ENCODE measurements around the gene GGT7.
A peak's percentile ranks its signal among the peaks of the same experiment; 100 is the strongest.

The GGT7 gene

DNA sequence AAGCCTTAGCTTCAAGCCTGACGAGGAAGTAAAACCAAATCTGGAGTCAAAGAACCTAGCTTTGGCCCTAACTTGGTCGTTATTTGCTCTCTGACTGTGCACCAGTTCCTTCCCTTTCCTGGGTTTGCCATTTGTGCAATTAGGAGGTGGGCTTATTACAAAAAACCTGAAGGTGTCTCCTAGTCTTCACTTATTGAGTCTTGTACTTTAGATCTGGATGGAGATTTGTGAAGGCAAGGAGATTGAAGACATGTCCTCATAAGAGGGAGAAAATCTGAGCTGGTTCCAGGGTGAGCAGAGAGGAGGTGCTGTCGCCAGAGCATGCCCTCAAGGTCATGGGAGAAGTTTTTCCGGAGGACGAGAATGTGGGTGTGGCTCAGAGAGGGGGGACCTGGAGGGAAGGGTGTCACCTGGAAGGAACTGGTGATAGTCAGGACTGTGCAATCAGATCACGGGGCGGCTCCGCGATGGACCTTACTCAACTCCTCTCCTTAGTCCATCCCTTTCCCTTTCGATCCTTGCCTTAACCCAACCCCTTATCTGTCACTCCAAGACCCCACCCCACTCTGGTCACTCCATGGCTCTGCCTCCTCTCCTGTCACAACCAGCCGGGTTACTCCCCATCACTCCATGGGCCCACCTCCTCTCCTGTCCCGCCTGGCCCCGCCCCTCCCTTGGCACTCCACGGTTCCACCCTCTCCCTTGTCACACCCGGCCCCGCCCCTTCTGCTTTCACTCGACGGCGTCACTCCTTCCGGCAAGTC, 3.2 kb upstream of the GGT7 start (continued):
- TF ChIP-seq ZNF843 (tag by site-specific recombination; IDR thresholded peaks at IDR 0.05) (no peak), ZNF521 (tag by site-specific recombination; IDR thresholded peaks at IDR 0.05) (no peak), ZNF239 (tag by site-specific recombination; IDR thresholded peaks at IDR 0.05) (no peak)
- TF ChIP-seq, protein P1, sequence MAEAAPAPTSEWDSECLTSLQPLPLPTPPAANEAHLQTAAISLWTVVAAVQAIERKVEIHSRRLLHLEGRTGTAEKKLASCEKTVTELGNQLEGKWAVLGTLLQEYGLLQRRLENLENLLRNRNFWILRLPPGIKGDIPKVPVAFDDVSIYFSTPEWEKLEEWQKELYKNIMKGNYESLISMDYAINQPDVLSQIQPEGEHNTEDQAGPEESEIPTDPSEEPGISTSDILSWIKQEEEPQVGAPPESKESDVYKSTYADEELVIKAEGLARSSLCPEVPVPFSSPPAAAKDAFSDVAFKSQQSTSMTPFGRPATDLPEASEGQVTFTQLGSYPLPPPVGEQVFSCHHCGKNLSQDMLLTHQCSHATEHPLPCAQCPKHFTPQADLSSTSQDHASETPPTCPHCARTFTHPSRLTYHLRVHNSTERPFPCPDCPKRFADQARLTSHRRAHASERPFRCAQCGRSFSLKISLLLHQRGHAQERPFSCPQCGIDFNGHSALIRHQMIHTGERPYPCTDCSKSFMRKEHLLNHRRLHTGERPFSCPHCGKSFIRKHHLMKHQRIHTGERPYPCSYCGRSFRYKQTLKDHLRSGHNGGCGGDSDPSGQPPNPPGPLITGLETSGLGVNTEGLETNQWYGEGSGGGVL (tag by site-specific recombination; IDR thresholded peaks at IDR 0.05): peak; percentile 45

DNA sequence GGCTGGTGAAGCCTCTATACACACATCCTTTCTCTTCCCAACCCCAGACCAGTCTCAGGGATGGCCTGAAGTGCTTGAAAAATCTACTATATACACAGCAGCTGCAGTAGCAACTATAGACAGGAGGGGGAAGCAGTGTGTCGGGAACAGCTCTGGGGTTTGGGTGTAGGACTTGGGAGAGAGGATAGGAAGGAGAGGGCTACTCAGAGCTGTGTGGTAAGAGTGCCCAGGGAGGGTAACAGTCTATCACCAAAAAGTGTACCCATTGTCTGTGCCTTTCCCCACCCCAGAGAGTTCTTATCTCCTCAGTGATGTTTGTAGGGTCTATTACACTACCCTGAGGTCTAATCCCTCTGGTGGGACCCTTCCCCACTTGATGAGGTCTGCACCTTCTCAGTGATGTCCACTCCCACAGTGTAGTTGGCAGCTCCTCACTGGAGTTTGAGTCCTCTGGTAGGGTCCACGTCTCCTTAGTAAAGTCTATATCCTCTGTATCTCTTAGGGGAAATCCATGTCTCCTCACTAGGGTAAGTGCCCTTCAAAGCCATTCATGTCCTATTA, 1.5 kb upstream of the GGT7 start:
- Histone ChIP-seq H3K9me3 (ENCODE audit: control insufficient read depth, insufficient read depth, low read depth, low read length) (no peaks in the 10 kb centered on the region), H3K4me1 (ENCODE audit: control insufficient read depth, insufficient read depth, low read length) (peaks cover 3% of the 10 kb centered on the region; the same call in 1 of the 2 replicates), H3K27ac (ENCODE audit: extremely low read depth, low read depth, low read length) (no peak overlapping the region), H3K36me3 (ENCODE audit: control insufficient read depth in 2 of 2, insufficient read depth in 1 of 2, low read length in 2 of 2) (peaks cover 0 to 8% of the 10 kb centered on the region in 2 experiments; a peak in 1 of 3 replicates), H3K4me3 (ENCODE audit: low read depth, low read length) (no peak overlapping the region)
- POLR2A ChIA-PET: interaction anchor here (1.1 to 1.3 kb wide), 2 partner anchors 81 to 220 kb away, joined by 3 to 8 read pairs; partner anchors contain the start of genes GSS and MYH7B
- CTCF ChIA-PET: interaction anchor here (0.5 to 4.4 kb wide), 31 partner anchors 10 to 435 kb away, joined by 3 to 40 read pairs (median 4); partner anchors contain the start of genes GSS and MYH7B
- TF ChIP-seq, protein P2, sequence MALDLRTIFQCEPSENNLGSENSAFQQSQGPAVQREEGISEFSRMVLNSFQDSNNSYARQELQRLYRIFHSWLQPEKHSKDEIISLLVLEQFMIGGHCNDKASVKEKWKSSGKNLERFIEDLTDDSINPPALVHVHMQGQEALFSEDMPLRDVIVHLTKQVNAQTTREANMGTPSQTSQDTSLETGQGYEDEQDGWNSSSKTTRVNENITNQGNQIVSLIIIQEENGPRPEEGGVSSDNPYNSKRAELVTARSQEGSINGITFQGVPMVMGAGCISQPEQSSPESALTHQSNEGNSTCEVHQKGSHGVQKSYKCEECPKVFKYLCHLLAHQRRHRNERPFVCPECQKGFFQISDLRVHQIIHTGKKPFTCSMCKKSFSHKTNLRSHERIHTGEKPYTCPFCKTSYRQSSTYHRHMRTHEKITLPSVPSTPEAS (tag by site-specific recombination; IDR thresholded peaks at IDR 0.05): no peak
- TF ChIP-seq, protein P3, sequence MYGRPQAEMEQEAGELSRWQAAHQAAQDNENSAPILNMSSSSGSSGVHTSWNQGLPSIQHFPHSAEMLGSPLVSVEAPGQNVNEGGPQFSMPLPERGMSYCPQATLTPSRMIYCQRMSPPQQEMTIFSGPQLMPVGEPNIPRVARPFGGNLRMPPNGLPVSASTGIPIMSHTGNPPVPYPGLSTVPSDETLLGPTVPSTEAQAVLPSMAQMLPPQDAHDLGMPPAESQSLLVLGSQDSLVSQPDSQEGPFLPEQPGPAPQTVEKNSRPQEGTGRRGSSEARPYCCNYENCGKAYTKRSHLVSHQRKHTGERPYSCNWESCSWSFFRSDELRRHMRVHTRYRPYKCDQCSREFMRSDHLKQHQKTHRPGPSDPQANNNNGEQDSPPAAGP (tag by site-specific recombination; IDR thresholded peaks at IDR 0.05): no peak
- peak; percentile 75; the same call in 1 of the 2 replicates for TF ChIP-seq ZNF2 (tag by site-specific recombination; IDR thresholded peaks at IDR 0.05)
- TF ChIP-seq FEZF1 (tag by site-specific recombination; IDR thresholded peaks at IDR 0.05): no peak
- no peak for TF ChIP-seq ZNF660 (tag by site-specific recombination; IDR thresholded peaks at IDR 0.05)
- no peak for TF ChIP-seq ZNF23 (tag by site-specific recombination; IDR thresholded peaks at IDR 0.05; ENCODE audit: borderline replicate concordance)
- peak; percentile 42; the same call in 1 of the 2 replicates for TF ChIP-seq ZBTB17 (tag by site-specific recombination; IDR thresholded peaks at IDR 0.05)
- TF ChIP-seq, protein P4, sequence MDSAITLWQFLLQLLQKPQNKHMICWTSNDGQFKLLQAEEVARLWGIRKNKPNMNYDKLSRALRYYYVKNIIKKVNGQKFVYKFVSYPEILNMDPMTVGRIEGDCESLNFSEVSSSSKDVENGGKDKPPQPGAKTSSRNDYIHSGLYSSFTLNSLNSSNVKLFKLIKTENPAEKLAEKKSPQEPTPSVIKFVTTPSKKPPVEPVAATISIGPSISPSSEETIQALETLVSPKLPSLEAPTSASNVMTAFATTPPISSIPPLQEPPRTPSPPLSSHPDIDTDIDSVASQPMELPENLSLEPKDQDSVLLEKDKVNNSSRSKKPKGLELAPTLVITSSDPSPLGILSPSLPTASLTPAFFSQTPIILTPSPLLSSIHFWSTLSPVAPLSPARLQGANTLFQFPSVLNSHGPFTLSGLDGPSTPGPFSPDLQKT (IDR thresholded peaks at IDR 0.05; ENCODE audit: borderline replicate concordance, low read depth, low read length): no peak
- no peak for TF ChIP-seq ZNF629 (tag by site-specific recombination; IDR thresholded peaks at IDR 0.05)
- TF ChIP-seq GFI1B (tag by site-specific recombination; IDR thresholded peaks at IDR 0.05): no peak
- no peak for TF ChIP-seq ZNF548 (tag by site-specific recombination; IDR thresholded peaks at IDR 0.05)
- TF ChIP-seq ZNF311 (tag by site-specific recombination; IDR thresholded peaks at IDR 0.05; ENCODE audit: borderline replicate concordance): no peak
- TF ChIP-seq, protein P5, sequence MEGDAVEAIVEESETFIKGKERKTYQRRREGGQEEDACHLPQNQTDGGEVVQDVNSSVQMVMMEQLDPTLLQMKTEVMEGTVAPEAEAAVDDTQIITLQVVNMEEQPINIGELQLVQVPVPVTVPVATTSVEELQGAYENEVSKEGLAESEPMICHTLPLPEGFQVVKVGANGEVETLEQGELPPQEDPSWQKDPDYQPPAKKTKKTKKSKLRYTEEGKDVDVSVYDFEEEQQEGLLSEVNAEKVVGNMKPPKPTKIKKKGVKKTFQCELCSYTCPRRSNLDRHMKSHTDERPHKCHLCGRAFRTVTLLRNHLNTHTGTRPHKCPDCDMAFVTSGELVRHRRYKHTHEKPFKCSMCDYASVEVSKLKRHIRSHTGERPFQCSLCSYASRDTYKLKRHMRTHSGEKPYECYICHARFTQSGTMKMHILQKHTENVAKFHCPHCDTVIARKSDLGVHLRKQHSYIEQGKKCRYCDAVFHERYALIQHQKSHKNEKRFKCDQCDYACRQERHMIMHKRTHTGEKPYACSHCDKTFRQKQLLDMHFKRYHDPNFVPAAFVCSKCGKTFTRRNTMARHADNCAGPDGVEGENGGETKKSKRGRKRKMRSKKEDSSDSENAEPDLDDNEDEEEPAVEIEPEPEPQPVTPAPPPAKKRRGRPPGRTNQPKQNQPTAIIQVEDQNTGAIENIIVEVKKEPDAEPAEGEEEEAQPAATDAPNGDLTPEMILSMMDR (tag by site-specific recombination; IDR thresholded peaks at IDR 0.05): peak; percentile 77
- peak; percentile 67 for TF ChIP-seq ZNF341 (tag by site-specific recombination; IDR thresholded peaks at IDR 0.05; ENCODE audit: low read depth)
- no peak for TF ChIP-seq ZNF670 (tag by site-specific recombination; IDR thresholded peaks at IDR 0.05; ENCODE audit: low read depth)
- 0 out of 2 replicates have a peak, but pooled peaks have one; percentile 9 for TF ChIP-seq SP7 (tag by site-specific recombination; IDR thresholded peaks at IDR 0.05)
- TF ChIP-seq, protein P6, sequence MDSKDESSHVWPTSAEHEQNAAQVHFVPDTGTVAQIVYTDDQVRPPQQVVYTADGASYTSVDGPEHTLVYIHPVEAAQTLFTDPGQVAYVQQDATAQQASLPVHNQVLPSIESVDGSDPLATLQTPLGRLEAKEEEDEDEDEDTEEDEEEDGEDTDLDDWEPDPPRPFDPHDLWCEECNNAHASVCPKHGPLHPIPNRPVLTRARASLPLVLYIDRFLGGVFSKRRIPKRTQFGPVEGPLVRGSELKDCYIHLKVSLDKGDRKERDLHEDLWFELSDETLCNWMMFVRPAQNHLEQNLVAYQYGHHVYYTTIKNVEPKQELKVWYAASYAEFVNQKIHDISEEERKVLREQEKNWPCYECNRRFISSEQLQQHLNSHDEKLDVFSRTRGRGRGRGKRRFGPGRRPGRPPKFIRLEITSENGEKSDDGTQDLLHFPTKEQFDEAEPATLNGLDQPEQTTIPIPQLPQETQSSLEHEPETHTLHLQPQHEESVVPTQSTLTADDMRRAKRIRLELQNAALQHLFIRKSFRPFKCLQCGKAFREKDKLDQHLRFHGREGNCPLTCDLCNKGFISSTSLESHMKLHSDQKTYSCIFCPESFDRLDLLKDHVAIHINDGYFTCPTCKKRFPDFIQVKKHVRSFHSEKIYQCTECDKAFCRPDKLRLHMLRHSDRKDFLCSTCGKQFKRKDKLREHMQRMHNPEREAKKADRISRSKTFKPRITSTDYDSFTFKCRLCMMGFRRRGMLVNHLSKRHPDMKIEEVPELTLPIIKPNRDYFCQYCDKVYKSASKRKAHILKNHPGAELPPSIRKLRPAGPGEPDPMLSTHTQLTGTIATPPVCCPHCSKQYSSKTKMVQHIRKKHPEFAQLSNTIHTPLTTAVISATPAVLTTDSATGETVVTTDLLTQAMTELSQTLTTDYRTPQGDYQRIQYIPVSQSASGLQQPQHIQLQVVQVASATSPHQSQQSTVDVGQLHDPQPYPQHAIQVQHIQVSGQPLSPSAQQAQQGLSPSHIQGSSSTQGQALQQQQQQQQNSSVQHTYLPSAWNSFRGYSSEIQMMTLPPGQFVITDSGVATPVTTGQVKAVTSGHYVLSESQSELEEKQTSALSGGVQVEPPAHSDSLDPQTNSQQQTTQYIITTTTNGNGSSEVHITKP (tag by site-specific recombination; IDR thresholded peaks at IDR 0.05): peak; percentile 61; the same call in 1 of the 2 replicates
- TF ChIP-seq IKZF3 (tag by site-specific recombination; IDR thresholded peaks at IDR 0.05): peak; percentile 72

Measured in HEK293 (cell line).